Loucy (cell line): Measurements from ENCODE around the gene KCNH4.

Experiments
- EZH2phosphoT487 ChIP-seq: fragments of 200-600 bp; IDR thresholded peaks from 2 replicates; pipeline ENCODE4 v1.6.1; 2018; ENCODE audit warnings: antibody characterized with exemption, mild to moderate bottlenecking, moderate library complexity, borderline replicate concordance
- TF ChIP-seq, protein P1 (sequence below): fragments of 200-600 bp; sonication (generic); conservative IDR thresholded peaks from 2 replicates; pipeline ENCODE4 v1.5.1; 2014; ENCODE audit warnings: mild to moderate bottlenecking, antibody characterized with exemption, low read length

DNA sequence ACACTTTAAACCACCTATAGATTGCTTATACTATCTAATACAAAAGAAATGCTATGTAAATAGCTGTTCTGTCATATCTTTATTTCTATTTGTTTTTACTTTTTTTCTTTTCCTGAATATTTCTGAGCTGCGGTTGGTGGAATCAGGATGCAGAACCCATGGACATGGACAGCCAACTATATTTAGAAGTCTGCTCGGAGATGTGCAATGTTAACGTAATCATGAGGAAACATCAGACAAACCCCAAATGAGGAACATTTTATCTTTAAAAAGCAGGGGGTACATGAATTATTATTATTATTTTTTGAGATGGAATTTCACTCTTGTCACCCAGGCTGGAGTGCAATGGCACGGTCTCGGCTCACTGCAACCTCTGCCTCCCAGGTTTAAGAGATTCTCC lies 44.7 kb upstream of the KCNH4 start:
- TF ChIP-seq, protein P1, sequence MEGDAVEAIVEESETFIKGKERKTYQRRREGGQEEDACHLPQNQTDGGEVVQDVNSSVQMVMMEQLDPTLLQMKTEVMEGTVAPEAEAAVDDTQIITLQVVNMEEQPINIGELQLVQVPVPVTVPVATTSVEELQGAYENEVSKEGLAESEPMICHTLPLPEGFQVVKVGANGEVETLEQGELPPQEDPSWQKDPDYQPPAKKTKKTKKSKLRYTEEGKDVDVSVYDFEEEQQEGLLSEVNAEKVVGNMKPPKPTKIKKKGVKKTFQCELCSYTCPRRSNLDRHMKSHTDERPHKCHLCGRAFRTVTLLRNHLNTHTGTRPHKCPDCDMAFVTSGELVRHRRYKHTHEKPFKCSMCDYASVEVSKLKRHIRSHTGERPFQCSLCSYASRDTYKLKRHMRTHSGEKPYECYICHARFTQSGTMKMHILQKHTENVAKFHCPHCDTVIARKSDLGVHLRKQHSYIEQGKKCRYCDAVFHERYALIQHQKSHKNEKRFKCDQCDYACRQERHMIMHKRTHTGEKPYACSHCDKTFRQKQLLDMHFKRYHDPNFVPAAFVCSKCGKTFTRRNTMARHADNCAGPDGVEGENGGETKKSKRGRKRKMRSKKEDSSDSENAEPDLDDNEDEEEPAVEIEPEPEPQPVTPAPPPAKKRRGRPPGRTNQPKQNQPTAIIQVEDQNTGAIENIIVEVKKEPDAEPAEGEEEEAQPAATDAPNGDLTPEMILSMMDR: no peak
- TF ChIP-seq EZH2phosphoT487: no peak
